GM18867 (cell line): ENCODE measurements around the gene TMPRSS7.

Source experiments
- ATAC-seq: cut with Tn5 transposase; IDR thresholded peaks from one replicate; pipeline ENCODE4 v1.9.1; 2021; ENCODE audit warnings: mild to moderate bottlenecking, moderate library complexity; ENCODE audit not compliant: unreplicated experiment

TMPRSS7 gene

DNA sequence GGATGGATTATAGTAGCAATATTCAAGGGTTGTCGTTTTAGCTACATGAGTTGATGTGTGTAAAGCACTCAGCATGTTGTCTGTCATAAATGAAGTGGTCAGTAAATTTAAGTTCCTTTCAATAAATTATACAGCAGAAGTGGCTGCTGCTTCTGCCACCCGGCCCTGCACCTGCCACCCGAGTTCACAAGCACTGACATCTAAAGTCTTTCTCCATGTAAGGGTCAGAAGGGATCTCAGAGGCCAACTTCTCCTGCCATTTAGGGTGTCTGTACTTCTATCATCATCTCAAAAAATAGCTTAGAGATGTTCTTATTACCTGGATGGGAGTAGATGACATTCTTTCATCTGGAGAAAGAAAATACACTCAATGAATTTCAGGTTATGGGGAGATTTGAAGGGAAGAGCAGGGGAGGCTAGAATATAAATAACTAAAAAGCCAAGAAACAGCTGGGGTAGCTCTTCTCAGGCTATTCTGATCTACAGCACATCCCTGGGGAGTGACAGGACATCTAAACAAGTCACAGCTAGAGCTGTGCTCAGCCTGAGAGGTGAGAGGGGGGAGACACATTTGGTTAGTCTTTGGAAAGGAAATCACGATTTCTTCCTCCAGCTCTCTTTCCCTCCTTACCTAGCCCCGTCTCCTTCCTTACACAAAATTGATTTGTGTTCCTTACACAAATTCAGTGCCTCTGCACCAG lies 90.5 kb downstream of the TMPRSS7 start:
- ATAC-seq: no peak

DNA sequence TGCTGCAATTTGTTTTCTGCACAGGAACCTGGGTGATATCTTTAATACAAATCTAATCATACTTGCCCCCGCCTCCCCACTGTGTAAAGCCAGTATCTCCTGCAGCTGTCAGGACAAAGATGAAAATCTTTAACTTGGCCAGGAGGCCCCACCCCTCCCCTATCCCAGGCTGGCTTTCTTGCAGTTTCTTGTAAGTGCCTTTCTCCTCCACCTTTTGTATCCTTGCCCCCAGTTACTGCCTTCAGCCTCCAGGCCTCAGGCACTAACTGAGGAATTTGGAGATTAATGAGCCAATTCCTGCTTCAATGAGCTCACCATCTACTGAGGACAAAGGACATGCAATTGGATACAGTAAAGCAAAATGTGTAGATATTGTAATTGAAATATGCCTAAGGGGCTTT lies 92.0 kb downstream of the TMPRSS7 start:
- ATAC-seq: no peak

DNA sequence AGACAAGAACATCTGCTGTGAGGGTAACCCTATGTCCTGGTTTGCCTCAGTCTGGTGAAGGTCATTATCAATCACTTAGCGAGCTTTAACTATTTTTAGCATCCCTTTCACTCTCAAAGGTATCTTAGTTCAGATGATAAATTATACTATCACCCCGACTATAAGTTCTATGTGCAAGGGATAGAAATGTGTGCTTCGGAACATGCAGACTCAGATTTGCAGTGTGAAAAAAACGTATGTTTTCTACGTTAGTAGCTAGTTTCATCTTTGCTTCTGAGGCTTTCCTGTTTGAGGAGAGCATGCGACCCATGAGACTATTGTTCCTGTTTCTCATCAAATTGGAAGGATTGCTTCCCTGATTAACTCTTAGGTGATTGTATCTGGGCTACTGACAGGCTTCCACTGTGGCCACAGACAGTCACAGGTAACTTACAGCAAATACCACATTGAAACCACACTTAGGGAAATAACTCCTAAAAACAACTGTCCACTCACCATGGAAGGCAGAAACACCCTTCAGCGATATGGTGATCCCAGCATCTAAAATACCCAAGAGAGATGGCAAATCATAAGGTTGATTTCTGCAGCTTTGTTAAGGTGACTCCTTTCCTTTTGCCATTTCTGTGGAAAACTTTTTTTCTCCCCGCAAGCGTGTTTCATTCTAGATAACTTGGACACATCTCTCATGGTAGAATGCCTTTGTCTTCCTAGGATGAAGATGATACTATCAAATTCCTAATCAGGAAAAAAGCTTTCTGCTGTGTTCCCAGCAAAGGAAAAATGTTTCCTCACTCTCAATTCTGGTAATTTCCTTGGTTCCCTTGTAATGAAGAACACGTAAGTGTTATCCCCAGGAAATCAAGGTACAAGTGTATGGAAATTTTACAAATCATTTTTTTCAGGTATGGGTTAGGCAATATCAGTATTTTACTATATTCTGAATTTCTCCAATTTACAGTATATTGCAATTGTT lies 93.3 kb downstream of the TMPRSS7 start:
- peak; percentile 31 for ATAC-seq

DNA sequence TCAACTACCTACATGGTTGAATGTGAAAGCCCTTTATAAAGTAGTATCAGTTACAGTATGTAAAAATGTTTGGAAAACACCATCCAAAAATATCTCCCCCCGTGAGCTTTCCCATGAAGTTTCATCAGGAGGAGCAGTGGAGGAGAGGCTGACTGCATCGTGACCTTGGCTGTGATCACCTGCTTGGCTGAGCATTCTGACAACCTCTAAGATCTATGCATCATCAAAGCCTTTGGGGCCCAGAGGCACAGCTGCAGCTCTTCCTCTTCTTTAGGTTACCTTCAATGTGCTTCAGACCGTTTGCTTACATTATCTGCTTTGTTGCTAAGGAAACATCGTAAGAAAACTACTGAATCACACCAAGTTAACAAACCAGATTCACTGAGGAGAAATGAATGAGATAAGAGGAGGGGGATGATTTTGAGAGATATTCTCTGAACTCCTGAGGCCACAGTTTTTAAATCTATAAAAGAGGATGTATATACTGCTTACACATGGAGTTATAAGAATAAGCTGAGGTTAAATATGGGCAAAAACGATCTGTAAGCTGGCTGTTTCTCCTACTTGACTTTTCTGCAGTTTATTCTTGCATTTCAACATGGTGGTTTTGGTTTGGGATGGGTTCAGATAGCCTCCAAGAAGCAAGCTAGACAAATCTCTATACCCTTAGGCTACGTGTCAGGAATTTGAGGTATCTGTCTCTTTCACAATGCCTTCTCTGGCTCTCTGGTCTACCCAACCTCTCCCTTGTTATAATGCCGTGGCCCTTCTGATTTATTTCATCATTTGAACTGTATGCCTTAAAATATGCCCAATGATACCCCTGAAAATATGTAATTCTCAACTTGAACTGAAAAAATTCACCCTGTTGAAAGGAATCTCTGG lies 94.5 kb downstream of the TMPRSS7 start:
- peak; percentile 51 for ATAC-seq

DNA sequence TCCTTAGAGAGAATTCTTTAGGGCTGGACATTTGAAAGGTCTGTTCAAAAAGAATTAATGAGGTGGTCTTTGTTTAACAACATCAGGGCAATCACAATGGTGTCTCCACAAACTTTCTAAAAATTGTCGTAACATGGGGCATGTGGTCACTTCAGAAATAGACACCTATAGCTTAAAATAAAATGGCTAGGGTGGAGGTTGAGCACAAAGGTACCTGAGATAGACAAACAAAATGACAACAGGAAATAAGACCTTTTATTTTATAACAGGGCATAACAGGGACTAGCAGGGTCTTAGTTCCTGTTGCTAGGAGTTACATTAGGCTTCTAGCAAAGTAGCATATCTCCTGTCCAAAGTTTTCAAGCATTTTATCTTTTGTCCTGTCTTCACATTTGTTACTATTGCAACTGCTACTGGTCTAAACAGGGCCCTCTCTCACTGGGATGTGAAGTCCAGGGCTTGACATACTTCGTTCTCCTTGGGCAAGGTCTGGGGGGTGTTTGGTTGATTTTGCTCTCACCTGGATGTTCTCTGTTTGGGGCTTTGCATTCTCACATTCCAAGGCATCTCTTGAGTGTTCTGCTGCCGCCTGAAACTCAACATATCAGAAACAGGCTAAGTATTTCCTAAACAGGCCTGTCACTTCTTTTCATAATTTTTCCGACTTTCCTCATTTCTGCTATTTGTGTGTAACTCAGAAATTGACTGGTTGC lies 95.5 kb downstream of the TMPRSS7 start:
- no peak for ATAC-seq

DNA sequence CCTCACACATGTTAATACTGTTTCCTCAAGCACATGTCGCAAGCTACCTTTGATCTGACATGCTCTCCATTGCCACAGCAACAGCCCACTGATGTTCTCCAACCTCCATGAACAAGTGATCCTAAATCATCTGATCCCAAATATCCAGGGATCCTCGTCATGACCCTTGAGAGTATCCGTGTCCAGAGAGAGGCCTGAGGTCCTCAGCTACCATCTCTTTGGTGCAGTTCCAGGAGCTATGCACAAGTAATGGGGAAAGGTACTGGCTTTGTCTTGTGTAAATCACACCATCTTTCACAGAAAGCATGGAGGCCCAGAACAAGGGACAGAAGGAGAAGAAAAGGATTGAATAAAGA lies 96.1 kb downstream of the TMPRSS7 start:
- no peak for ATAC-seq
